GM19438 (cell line): ENCODE results near the gene SLC19A1.

Experiments
- ATAC-seq: cut with Tn5 transposase; IDR thresholded peaks from one replicate; pipeline ENCODE4 v1.9.1; 2021; ENCODE audit warnings: low read depth; ENCODE audit not compliant: unreplicated experiment

SLC19A1 gene

DNA sequence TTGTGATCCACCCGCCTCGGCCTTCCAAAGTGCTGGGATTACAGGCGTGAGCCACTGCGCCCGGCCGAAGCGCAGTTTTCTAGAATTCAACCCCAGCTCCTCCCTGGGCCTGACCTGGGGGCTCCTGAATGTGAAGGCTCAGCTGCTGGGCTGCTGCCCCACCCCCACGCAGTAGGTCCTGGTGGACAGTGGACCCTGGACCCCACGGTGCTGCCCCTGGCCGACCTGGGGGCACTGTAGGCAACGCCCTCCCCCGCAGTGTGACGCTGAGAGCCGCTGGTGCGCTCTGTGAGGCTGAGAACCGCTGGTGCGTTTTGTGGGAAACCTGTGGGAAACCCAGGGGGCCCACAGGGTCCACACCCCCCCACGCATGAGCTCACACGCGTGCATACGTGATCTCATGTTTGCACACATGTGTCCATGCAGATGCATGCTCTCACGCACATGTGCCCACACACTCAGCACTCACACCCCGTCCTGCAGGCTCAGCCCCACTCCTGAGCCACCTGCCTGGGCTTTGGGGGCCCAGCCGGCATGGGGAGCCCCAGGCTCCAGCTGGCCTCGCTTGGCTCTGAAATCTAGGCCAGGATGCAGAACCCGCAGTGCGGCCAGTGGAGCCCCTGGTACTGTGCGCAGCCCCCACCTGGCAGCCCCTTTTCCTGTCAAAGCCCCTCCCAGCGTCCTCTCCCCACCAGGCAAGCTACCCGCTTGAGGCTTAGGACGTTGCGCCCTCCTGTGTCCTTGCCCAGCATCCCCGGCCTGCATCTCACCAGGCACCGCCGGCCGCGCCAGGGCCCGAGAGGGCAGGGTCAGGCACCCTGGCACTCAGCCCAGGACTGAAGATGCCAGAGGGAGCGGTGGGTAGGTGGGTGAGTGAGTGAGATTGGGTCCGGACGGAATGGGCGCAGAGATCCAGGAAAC lies 69.5 kb downstream of the SLC19A1 start:
- no peak for ATAC-seq

DNA sequence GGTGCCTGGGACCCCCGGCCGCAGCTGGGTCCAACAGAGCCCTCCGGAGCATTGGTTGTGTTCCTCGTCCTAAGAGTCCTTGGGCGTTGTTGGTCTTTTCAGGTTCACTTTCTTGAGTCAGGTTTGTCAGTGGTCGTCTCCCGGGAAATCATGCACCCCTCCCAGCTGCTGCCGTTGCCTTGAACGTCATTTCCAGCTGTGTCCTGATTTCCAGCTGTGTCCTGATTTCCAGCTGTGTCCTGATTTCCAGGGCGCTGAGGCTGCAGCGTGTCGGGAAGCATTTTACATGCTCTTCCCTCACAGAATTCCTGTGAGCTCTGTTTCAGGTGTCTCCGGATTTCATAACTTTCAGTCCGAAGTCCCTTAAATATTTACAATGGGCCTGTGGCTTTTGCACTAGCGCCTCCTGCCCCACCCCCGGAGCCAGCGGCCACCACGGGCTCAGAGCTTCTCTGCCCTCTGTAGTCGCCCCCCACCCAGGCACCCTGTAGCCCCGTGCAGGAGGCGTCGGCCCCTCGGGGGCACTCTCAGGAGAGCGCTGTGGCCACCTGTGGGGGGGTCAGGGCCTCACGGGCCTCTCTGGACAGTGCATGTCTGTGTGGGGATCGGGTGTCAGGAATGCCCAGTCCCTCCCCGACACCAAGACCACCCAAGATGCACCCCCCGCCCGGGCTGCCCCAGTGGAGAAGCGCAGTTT lies 70.6 kb downstream of the SLC19A1 start:
- ATAC-seq, result no peak

DNA sequence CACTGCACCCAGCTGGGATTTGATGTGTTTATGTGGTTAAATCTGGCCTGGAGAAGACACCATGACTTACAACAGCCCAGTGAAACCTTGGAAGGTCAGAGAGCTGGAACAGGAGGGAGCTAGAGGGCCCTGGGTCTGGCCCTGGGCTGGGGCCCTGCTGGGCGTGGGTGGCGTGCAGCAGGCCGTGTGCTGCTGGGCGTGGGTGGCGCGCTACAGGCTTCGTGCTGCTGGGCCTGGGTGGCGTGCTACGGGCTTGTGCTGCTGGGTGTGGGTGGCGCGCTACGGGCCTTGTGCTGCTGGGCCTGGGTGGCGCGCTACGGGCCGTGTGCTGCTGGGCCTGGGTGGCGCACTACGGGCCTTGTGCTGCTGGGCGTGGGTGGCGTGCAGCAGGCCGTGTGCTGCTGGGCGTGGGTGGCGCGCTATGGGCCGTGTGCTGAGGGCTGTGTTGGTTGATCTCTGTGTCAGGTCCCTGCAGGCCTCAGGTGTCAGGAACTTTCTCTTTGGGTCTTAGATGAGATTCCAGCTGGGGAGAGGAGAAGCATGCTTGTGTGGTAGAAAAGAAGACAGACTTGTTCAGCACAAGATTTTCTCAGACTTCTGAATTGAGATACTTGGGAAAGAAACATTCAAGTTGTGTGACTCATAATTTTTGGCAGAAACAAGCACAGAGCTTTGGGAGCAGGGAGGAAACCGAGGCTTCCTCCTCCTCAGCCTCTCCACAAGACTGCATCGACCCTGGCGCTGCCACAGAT lies 71.3 kb downstream of the SLC19A1 start:
- ATAC-seq, result no peak

DNA sequence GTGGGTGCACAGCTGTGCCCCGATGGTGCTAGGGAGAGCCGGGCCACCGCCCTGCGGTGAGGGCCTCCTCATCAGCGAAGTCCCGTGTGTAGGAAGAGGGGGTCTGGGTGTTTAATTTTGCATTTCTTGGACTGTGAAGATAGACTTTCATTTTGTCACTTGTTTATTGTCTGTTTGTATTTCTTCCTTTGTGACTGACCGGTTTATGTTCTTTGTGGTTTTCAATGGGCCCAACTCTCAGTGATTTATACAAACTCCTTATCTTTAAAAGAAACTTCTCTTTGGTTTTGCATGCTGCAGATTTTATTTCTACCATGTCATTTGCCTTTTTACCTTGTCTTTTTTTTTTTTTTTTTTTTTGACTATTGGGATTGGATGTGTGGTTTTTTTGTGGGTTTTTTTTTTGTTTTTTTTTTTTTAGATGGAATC lies 72.1 kb downstream of the SLC19A1 start:
- no peak for ATAC-seq

DNA sequence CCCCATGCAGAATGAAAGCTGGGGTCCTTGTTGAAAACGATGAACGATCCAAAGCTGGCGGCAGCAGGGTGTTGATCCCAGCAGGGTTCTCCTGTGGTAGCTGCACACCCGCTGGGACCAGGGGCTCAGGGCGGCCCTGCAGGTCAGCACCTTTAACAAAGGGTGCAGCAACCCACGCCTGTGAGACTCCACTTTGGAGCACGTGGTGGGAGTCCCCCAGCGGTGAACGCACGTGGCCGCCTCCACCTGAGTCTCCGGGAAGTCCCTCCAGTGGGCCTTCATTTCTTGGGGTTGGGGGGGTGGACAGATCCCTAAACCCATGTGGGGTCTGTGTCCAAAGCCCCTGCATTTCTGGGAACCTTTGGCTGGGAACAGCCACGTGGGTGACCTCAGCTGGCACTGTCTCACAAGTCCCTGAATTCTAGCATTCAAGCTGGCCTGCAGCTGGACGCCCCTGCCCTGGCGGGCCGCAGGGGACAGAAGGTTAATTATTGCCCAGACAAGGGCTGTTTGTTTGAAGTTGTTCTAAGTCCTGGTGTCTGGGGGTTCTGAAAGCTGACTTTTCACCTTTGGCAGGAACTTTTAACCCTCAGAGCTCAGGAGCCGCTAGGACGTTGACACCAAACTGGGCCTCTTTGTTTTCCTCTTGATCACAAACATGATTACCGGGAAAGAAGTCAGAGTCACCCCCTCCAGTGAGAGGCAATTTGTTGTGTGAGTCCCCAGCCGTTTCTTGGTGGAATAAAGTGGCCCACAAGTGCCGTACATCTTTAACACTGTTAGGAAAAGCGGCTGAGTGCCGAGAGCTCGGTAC lies 72.8 kb downstream of the SLC19A1 start:
- ATAC-seq, result no peak

DNA sequence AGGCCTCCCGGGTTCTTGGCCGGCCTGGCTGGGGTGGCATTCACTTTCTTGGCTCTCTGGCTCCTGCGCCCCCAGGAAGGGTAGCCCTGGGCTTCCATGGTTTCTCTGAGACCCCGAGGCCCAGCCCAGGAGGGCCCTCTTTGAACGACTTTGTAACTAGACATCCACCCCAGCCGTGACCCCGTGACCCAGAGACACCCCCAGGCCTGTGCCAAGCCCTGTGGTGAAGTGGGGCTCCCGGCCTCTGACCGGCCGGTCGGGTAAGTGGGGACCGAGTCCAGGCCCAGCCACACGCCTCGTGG lies 73.3 kb downstream of the SLC19A1 start:
- ATAC-seq, result no peak

DNA sequence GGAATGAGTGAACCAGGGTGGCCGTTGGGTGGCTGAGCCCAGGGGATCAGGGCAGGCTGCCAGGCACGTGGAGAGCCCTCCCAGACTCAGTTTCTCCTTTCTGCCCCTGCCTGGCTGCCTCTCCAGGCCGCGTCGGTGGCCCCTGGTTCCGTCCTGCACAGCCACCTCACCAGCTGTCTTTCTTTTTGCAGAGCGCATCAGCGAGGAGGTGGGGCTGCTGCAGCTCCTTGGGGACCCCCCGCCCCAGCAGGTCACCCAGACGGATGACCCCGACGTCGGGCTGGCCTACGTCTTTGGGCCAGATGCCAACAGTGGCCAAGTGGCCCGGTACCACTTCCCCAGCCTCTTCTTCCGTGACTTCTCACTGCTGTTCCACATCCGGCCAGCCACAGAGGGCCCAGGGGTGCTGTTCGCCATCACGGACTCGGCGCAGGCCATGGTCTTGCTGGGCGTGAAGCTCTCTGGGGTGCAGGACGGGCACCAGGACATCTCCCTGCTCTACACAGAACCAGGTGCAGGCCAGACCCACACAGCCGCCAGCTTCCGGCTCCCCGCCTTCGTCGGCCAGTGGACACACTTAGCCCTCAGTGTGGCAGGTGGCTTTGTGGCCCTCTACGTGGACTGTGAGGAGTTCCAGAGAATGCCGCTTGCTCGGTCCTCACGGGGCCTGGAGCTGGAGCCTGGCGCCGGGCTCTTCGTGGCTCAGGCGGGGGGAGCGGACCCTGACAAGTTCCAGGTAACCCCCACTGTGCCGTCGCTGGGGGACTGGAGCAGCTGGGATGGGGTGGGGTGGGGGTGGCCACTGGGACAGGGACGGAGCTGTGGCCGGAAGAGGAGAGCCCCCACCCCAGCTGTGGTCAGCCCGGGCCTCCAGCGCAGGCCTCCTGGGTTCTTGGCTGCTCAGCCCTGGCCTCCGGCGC lies 73.9 kb downstream of the SLC19A1 start:
- ATAC-seq, result no peak

DNA sequence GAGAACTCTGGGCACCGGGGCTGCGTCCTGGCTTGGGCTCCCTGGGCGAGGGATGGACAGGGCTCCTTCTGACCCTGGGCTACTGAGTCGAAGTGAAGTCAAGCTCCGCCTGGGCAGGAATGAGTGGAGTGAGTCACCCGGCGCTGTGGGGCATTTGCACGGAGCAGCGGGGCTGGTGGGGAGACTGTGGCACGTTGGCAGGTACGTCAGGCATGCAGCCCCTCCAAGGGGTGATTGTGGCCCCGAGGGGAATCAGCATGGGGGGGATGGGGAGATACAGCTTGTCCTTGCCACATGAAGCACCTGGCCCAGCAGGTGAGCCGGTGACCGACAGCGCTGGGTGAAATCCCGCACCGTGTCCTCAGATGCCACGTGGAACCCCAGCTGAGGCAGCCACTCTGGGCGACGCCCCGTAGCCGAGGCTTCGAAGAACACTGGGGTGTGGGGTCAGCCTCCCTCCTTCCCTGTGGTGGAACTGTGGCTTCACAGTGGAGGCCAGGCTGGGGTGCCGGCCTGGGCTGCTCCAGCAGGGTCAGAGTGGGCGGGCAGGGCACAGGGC lies 74.9 kb downstream of the SLC19A1 start:
- no peak for ATAC-seq

DNA sequence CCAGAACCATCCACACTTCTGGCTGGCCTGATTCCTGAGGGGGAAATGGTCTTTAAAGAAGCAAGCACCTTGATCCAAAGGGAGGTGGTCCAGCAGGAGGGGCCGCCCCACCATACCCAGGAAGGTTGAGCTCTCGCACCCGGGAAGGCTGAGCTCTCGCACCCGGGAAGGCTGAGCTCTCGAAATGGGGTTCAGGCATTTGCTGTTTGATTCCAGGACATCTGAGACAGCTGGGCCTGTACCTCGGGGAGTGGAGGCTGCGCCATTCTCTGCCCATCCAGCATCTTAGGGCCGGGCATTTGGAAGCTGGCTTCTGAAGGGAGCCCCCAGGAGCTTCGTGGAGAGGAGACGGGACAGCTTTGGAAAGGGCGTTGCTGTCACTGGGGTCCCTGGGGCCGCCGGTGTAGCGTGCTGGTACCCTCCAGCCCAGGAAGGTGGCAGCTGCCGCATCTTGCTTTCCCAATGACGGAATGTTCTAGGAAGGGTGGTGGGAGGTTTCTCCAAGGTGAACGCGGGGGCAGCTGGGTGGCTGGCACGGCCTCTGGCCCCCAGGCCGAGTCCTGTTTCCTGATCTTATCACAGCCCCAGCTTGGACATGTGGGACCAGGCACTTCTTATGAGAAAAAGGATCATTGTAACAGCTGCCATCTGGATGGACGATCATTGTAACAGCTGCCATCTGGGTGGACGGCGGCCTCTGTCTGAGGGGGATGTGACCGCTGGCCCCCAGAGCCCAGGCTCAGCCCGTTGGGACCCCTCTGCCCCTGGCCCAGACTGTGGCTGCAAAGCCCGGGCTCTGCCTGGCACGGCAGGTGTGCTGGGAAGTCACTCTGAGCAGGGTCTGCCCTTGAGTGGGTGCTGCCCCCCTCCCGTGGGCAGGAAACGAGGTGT lies 75.7 kb downstream of the SLC19A1 start:
- no peak for ATAC-seq

DNA sequence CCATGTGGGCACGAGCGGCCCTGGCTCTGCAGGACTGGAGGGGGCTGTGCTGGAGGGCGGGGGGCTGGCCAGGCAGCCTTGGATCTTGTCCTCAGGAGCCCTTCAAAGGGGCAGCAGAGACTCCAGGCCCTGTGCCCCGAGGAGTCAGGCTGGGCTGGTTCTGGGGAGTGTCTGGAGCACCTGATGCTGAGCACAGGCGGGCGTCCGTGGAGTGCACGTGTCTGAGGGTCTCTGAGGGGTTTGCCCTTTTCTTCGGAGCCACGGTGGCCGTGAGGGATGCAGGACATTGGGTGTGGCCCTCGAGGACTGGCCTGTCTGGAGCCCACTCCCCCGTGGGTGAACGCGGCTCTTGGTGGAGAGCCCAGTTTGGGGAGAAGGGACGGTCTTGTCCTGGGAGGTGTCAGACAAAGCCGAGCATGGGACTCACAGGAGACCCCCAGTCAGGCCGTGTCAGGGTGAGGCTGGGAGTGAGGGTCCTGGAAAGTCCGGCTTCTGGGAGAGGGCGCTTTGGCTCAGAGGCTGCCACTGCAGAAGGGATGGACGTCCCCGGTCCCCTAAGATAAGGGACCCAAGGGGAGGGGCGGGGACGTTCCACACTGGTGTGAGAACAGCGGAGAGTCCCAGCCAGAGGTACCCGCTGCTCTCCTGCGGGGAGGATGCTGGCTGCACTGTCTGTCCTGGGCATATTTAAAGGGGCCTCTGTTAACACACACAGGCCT lies 76.5 kb downstream of the SLC19A1 start:
- ATAC-seq, result no peak

DNA sequence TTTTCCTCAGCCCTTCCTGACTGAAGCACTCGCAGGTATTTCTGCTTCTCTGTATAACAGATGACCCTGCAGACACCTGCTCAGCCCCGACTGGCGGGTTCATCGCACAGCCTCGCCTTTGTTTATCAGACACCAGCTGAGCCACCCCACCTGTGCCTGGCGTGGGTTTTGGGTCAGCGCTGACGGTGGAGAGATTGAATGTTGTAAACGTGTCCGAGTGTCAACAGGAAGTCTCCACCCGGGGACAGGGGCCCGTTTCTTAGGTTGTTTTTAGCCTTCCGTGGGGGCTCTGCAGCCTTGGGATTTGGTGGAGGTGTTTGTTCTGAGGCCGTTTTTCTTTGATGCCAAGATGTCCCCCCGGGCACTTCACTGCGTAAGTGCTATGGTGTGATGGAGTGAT lies 77.1 kb downstream of the SLC19A1 start:
- no peak for ATAC-seq

DNA sequence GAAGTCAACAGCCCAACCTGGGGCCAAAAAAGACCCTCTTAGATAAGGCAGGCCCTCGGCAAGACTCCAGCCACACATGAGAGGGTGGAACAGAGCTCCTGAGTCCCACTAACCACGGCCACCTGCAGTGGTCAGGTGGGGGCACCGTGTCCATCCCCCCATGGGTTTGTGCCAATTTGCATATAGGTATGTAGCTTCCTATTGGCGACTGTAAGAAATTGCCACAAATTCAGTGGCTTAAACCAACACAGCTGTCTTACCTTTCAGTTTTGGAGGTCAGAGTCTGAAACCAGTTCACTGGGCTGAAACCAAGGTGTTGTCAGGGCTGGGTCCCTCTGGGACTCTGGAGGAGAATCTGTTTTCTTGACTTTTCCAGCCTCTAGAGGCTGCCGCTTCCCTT lies 77.9 kb downstream of the SLC19A1 start:
- no peak for ATAC-seq

DNA sequence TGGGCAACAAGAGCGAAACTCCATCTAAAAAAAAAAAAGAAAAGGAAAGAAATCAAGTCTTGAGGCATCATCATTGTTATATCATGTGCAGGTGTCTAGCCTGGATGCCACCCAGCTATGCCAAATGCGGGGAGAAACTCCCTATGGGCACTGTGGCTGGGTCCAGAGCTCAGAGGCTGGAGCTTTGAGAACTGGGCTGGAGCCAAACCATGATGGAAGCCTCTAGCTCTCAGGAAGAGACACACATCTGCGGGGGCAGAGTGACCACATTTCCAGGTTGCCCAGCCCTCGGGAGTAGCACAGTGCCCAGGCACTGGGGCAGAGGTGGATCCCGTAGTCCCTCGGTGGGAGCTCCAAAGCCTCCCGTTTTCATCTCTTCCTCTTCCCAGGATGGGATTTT lies 78.4 kb downstream of the SLC19A1 start:
- ATAC-seq, result no peak

DNA sequence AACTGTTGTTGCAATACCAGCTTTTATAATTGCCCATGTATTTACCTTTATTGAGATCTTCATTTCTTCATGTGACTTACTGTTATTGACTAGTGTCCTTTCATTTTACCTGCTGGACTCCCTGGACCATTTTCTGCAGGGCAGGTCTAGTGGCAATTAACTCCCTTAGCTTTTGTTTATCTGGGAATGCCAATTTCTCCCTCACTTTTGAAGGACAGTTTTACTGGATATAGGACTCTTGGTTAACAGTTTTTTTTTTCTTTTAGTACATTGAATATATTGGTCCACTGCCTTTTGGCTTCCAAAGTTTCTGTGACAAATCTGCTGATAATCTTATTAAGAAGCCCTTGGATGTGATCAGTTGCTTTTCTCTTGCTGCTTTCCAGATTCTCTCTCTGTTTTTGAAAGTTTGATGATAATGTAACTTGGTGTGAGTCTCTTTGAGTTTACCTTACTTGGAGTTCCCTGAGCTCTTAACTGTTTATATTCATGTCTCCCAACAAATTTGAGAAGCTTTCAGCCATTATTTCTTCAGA lies 80.4 kb downstream of the SLC19A1 start:
- ATAC-seq, result no peak

DNA sequence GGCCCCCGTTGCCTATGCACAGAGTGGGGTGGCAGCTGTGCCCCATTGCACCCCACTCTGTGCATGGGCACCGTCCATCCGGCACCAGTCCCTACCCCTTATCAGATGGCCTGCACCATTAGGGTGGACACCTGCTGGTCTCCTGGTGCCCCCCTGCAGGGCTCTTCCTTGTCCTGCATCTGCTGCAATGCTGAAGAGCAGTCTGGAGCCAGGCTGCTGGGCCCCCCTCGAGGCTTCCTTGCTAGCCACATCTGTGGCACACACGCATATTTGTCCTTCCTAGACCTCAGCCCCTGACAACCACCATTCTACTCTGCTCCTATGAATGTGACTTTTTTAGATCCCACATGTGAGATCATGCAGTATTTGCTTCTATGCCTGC lies 80.9 kb downstream of the SLC19A1 start:
- ATAC-seq, result no peak

DNA sequence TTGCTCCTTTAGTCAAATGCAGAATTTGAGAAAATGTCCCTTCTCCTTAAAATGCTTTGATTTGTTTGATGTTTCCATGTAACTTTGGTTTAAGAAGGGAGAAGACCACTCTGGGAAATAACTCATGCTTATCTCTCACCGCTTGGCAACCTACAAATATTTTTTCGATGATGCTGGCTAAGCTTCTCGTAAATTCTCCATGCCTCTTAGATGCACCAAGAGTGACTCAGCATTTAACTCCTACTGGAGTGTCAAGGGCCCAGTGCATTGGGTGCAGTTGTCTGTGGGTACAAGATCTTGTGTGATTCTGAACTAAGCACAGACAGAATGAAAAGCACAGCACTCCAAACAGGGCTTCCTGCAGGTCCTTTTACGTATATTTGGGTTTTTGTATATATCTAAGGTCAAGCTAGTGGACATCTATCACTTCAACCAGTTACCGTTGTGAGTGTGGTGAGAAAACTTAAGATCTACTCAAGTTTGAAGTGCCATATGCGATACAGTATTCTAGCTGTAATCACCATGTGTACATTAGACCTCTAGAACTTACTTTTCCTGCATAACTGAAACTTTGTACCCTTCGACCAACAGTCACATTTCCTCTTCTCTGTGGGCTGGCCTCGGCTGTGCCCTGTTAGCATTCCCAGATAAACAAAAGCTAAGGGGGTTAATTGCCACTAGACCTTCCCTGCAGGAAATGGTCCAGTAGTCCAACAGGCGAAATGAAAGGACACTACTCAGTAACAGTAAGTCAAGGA lies 81.5 kb downstream of the SLC19A1 start:
- no peak for ATAC-seq
